Left kidney (tissue), 8 donors: ENCODE measurements around the gene ALG13. TPM values are rescaled to one million over a fixed set of nuclear protein-coding genes. Genes with fewer than 3 reads are reported as not detected.
"Not testable (repeated sequence)": the region's sequence is repeated elsewhere in the genome, so short reads cannot be mapped to it uniquely, and the experiment has no call there.

Experiments
- DNase-seq: peaks from one replicate; pipeline ENCODE4 v3.0.0-alpha.2; 2013
- long read RNA-seq, 8 donors: transcript quantifications; one replicate each; lab custom pipeline, GENCODE V29; 2026
- polyA plus RNA-seq: library from polyadenylated mRNA; unstranded; fragments of 120-200 nt; gene quantifications from one replicate; pipeline ENCODE4 v1.2.1, GENCODE V29; 2013; ENCODE audit not compliant: insufficient read length

ALG13 gene
- polyA plus RNA-seq: 71.7 TPM
- long read RNA-seq, donor 1, transcript ALG13-202 (4 exons, 2,770 nt): major isoform, 7 of 25 reads
- long read RNA-seq, donor 1, partial matches to known transcripts: 13 of 25 reads
- long read RNA-seq, donor 1, other reads (novel, unspliced or antisense): 0 of 25 reads
- long read RNA-seq, donor 2, partial matches to known transcripts: 17 of 25 reads
- long read RNA-seq, donor 2, other reads (novel, unspliced or antisense): 0 of 25 reads
- long read RNA-seq, donor 3, transcript ALG13-202 (4 exons, 2,770 nt): major isoform, 7 of 14 reads
- long read RNA-seq, donor 3, transcript ALG13-207 (4 exons, 916 nt): minor isoform, 5 of 14 reads
- long read RNA-seq, donor 3, partial matches to known transcripts: 0 of 14 reads
- long read RNA-seq, donor 3, other reads (novel, unspliced or antisense): 0 of 14 reads
- long read RNA-seq, donor 4, partial matches to known transcripts: 0 of 1 reads
- long read RNA-seq, donor 4, other reads (novel, unspliced or antisense): 0 of 1 reads
- long read RNA-seq, donor 5, transcript ALG13-219 (2 exons, 651 nt): minor isoform, 5 of 22 reads
- long read RNA-seq, donor 5, transcript ALG13-202 (4 exons, 2,770 nt): major isoform, 13 of 22 reads
- long read RNA-seq, donor 5, partial matches to known transcripts: 0 of 22 reads
- long read RNA-seq, donor 5, other reads (novel, unspliced or antisense): 0 of 22 reads
- long read RNA-seq, donor 6, partial matches to known transcripts: 0 of 9 reads
- long read RNA-seq, donor 6, other reads (novel, unspliced or antisense): 0 of 9 reads
- long read RNA-seq, donor 7, transcript ALG13-207 (4 exons, 916 nt): minor isoform, 7 of 29 reads
- long read RNA-seq, donor 7, transcript ALG13-213 (4 exons, 679 nt): minor isoform, 5 of 29 reads
- long read RNA-seq, donor 7, transcript ALG13-202 (4 exons, 2,770 nt): major isoform, 11 of 29 reads
- long read RNA-seq, donor 7, partial matches to known transcripts: 0 of 29 reads
- long read RNA-seq, donor 7, other reads (novel, unspliced or antisense): 0 of 29 reads
- long read RNA-seq, donor 8, transcript ALG13-202 (4 exons, 2,770 nt): major isoform, 6 of 11 reads
- long read RNA-seq, donor 8, partial matches to known transcripts: 0 of 11 reads
- long read RNA-seq, donor 8, other reads (novel, unspliced or antisense): 0 of 11 reads

- peak; percentile 78 for DNase-seq
These were observed at the start of gene ALG13 for GRCh38 chrX:111680988-111681779. Gene ALG13, plus strand, starts transcription at chrX:111681170. Its CDS starts 49 bp downstream, at chrX:111681219.

GRCh38 chrX:111634823-111635729, 45.9 kb upstream of the ALG13 start:
- DNase-seq: no peak

GRCh38 chrX:111641969-111642368, 39.0 kb upstream of the ALG13 start:
- no peak for DNase-seq

GRCh38 chrX:111645165-111645564, 35.8 kb upstream of the ALG13 start:
- DNase-seq: not testable (repeated sequence)

- DNase-seq: no peak
These were observed 35.4 kb upstream of the ALG13 start for GRCh38 chrX:111645607-111646006.

- DNase-seq: no peak
These were observed 34.5 kb upstream of the ALG13 start for GRCh38 chrX:111646515-111646914.

GRCh38 chrX:111648802-111649201, 32.2 kb upstream of the ALG13 start:
- no peak for DNase-seq

GRCh38 chrX:111649638-111650037, 31.3 kb upstream of the ALG13 start:
- no peak for DNase-seq

- DNase-seq: no peak
These were observed 30.1 kb upstream of the ALG13 start for GRCh38 chrX:111650845-111651244.

GRCh38 chrX:111652719-111653118, 28.3 kb upstream of the ALG13 start:
- DNase-seq: no peak

GRCh38 chrX:111661241-111661640, 19.7 kb upstream of the ALG13 start:
- DNase-seq: no peak

- no peak for DNase-seq
These were observed 18.7 kb upstream of the ALG13 start for GRCh38 chrX:111662292-111662691.

- DNase-seq: no peak
These were observed 9.3 kb upstream of the ALG13 start for GRCh38 chrX:111671668-111672067.

GRCh38 chrX:111687305-111687704, 6.3 kb downstream of the ALG13 start:
- DNase-seq: no peak

GRCh38 chrX:111695297-111695880, 14.4 kb downstream of the ALG13 start:
- DNase-seq: no peak

GRCh38 chrX:111719426-111720210, 38.6 kb downstream of the ALG13 start:
- DNase-seq: peak; percentile 1

- DNase-seq: no peak
These were observed 47.1 kb downstream of the ALG13 start for GRCh38 chrX:111728096-111728495.

- DNase-seq: no peak
These were observed 50.4 kb downstream of the ALG13 start for GRCh38 chrX:111731351-111731750.

GRCh38 chrX:111736571-111736970, 55.6 kb downstream of the ALG13 start:
- no peak for DNase-seq
